GM12891 (cell line): Measurements from ENCODE around the gene HS2ST1.
"Not testable (repeated sequence)": the region's sequence is repeated elsewhere in the genome, so short reads cannot be mapped to it uniquely, and the experiment has no call there.

Experiments used
- PAX5 ChIP-seq: IDR thresholded peaks from 2 replicates; pipeline ENCODE4 v1.6.1; 2011; ENCODE audit warnings: low read length, moderate library complexity, mild to moderate bottlenecking; ENCODE audit not compliant: insufficient read depth, severe bottlenecking
- POLR2A ChIP-seq: IDR thresholded peaks from 2 replicates; pipeline ENCODE4 v1.6.1; 2011; ENCODE audit warnings: low read depth, low read length, control low read depth
- POLR2AphosphoS5 ChIP-seq: IDR thresholded peaks from 2 replicates; pipeline ENCODE4 v1.6.1; 2011; ENCODE audit warnings: low read depth, low read length, control low read depth
- SPI1 ChIP-seq: IDR thresholded peaks from 2 replicates; pipeline ENCODE4 v1.6.1; 2011; ENCODE audit warnings: low read depth, low read length, control low read depth

GRCh38 chr1:86963841-86964240 lies 49.4 kb downstream of the HS2ST1 start:
- TF ChIP-seq POLR2AphosphoS5, SPI1, POLR2A, PAX5: not testable (repeated sequence)
